Measurements from ENCODE around the gene AMZ1.
"Not testable (repeated sequence)": the region's sequence is repeated elsewhere in the genome, so short reads cannot be mapped to it uniquely, and the experiment has no call there.

AMZ1 gene

DNA sequence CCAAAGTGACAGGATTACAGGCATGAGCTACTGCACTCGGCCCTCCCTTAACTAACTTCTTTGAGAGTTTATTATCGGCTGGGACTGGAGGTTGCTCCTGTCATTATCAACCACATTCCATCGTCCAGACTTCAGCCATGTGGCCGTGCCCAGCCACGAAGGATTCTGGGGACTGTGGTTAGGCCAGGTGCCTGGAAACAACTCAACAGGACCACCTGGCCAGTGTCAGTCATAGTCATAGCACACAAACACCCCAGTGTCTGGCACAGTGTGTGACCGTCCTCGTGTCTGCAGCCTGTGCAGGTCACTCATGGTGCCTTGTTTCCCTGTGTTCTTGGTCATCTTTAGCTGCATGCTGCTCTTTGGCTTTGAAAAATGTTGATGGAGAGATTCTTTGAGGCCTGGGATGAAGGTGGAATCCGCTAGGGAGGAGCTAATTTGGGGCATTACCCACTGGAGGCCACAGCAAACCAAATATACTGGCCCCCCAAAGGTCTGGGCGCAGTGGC lies 12.7 kb upstream of the AMZ1 start:
- DNase-seq (ENCODE audit: insufficient read length, low spot score) (no peak), FAIRE-seq (no peak)
- TF ChIP-seq POLR2A (IDR thresholded peaks at IDR 0.05; ENCODE audit: low read depth, low read length) (no peak), POLR2AphosphoS5 (IDR thresholded peaks at IDR 0.05; ENCODE audit: low read depth, low read length) (no peak)

DNA sequence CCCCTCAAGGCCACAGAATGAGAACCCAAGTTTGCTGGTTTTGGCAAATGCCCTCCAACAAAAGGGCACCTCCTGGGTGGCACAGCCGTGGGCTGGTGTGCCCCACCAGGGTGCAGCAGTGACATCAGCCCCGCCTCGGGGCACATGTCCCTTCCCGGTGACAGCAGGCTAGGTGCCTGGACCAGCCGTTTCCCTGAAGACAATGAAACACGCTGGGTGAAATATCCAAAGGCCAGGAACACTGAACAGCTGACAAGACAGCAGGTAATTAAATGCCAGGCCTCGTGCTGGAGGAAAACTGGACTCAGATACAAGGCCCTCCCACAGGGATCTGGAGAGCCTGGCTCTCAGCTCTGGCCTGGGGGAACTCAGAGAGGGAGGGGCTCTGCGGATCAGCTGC lies 11.4 kb upstream of the AMZ1 start:
- not testable (repeated sequence) for FAIRE-seq; DNase-seq (ENCODE audit: insufficient read length, low spot score)

DNA sequence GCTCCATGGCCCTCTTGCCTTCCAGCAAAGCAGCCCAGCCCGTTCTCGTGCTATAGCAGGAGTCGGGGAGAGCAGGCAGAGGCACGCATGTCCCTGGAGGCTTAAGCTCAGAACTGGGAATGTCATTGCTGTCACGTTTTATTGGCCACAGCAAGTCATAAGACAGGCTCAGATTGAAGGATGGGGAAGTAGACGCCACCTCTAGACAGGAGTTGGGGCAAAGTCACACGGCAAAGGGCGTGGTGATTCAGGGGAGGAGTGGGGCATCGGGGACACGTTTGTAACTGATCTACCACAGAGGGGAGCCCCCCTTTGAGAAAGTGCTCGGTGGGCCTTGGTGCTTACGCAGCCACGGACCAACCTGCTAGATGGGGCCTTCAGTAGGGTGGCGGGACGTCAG lies 9.5 kb upstream of the AMZ1 start:
- not testable (repeated sequence) for FAIRE-seq; DNase-seq (ENCODE audit: insufficient read length, low spot score)

DNA sequence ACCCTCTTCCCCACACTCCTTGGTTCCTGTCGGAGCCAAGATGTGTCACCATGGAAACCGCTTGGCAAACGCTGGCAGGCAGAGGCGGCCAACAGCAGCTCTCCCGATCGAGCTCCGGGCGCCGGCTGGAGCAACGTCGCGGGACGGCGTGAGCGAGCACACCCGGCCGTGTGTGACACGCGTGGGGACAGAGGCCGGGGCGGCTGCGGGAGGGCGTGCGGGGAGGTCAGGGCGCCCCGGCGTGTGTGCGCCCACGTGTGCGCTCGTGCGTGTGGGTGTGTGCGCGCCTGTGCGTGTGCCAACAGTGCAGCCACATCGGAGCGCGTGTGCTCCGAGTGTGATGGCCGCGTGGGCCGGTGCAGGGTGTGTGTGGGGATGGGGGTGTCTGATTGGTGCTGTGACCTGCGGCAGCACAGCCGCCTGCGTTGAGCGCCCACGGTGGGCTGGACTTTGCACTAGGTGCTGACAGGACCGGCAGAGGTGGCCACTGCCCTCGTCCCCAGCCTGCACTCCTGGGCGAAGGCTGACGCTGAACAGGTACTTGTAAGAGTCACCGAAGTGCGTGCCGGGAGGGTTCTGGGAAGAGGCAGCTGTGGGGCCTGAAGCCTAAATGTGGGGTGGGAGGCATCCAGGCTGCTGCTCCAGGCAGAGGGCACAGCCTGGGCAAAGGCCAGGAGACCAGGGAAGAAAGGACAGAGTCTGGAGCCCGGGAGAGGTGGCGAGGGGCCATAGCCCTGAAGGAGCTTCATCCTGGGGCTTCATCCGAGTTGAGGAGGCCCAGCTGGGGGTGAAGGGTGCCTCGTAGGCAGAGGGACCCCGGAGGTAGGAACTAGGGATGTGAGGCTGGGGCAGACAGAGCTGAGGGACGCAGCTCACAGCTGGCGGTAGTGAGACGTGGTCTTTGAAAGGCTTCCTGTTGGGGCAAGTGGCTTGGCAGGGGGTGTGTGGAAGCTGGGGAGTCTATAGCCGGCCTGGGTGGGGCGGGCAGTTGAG lies 8.6 kb upstream of the AMZ1 start:
- DNase-seq (ENCODE audit: insufficient read length, low spot score), result not testable (repeated sequence)
- FAIRE-seq, result peak; percentile 58

DNA sequence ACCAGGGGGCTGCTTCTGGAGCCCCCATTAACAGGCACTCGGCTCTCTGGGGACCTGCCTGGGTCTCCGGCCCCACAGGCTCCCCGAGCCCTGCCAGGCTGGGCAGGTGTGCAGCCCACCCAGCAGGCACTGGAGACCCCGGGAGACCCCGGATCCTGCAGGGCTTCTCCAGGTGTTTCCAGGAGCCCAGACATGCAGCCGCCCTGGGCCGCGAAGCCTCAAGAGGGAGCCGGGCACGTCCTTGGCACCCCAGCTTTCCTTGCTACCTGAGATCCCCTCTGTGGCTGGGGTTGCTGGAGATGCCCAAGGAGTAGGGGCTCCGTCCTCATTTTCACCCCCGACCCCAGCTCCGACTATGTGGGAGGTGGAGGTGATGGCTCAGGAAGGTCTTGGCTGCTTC lies 7.7 kb upstream of the AMZ1 start:
- no peak for FAIRE-seq
- DNase-seq (ENCODE audit: insufficient read length, low spot score), result no peak
- no peak for TF ChIP-seq PAX5 (IDR thresholded peaks at IDR 0.05; ENCODE audit: insufficient read depth, low read length, severe bottlenecking)
- no peak for TF ChIP-seq POLR2AphosphoS5 (IDR thresholded peaks at IDR 0.05; ENCODE audit: low read depth, low read length)
- TF ChIP-seq POU2F2 (IDR thresholded peaks at IDR 0.05; ENCODE audit: low read depth, low read length), result no peak
- TF ChIP-seq TAF1 (IDR thresholded peaks at IDR 0.05; ENCODE audit: low read depth, low read length), result no peak
- no peak for TF ChIP-seq POLR2A (IDR thresholded peaks at IDR 0.05; ENCODE audit: low read depth, low read length)
- no peak for TF ChIP-seq SPI1 (IDR thresholded peaks at IDR 0.05; ENCODE audit: low read depth, low read length)

DNA sequence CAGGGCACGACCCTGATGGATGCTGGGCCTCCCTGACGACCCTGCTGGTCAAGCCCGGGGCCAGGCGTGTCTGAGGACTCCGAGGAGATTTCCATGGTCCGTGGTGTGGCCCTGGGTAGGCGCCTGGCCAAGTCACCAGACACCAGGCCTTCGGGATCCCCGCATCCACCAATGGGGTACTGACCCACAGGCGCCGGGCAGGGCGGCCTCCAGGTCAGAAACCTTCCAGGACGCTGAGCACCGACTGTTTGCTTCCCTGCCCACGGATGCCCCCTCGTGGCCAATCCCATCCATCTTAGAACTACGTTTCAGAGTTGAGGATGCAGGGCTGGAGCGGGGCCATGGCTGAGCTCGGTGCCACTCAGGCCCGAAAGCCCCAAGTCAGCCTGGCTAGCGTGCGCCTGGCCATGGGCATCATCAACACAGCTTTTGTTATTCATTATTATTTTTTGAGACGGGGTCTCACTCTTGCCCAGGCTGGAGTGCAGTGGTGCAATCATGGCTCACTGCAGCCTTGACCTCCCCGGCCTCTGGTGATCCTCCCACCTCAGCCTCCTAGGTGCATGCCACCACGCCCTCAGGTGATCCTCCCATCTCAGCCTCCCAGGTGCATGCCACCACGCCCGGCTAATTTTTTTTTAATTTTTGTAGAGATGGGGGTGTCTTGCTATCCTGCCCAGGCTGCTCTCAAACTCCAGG lies 7.1 kb upstream of the AMZ1 start:
- peak; percentile 77 for DNase-seq (ENCODE audit: insufficient read length, low spot score)
- FAIRE-seq, result peak; percentile 86
- TF ChIP-seq POLR2AphosphoS5 (IDR thresholded peaks at IDR 0.05; ENCODE audit: low read depth, low read length) (no peak), POLR2A (IDR thresholded peaks at IDR 0.05; ENCODE audit: low read depth, low read length) (no peak), TAF1 (IDR thresholded peaks at IDR 0.05; ENCODE audit: low read depth, low read length) (no peak), PAX5 (IDR thresholded peaks at IDR 0.05; ENCODE audit: insufficient read depth, low read length, severe bottlenecking) (no peak), SPI1 (IDR thresholded peaks at IDR 0.05; ENCODE audit: low read depth, low read length) (no peak), POU2F2 (IDR thresholded peaks at IDR 0.05; ENCODE audit: low read depth, low read length) (no peak)

DNA sequence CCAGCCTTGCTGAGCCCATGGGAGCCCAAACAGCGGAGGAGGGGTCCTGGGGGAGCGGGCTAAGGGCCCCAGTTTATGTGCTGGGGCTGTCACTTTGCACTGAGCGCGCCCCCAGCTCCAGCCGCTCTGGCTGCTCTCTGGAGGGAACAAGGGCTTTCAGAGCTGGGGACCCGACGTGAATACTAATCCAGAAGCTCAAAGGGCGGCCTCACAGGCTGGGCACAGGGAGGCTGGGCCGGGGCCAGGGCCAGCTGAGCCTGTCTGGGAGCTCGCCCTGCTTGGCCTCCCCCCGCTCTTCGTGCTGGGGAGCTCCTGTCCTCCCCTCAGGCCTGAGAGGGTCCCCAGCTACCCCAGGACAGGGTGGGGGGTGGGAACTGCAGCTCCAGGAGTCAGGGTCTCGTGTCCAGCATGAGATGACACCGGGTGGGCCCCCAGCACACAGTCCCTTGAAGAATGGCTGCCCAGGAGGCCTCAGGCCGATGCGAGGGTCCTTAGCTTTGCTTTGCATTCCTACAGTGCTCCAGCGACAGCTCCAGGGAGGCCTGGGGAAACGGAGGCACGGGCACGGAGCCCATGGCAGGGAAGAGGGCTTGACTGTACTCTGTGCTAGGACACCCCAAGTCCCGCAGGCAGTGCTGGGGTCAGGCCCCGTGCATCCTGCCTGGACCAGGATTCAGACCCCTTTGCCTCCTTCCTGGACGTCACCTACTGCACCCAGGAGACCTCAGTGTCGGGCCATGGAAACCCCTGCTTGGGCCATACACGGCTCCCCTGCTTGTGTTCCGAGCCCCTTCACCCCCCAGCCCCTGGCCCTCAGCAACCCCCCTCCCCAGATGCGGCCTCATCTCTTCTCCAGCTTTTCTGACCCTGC lies 5.8 kb upstream of the AMZ1 start:
- TF ChIP-seq SPI1 (IDR thresholded peaks at IDR 0.05; ENCODE audit: low read depth, low read length), result no peak
- TF ChIP-seq PAX5 (IDR thresholded peaks at IDR 0.05; ENCODE audit: insufficient read depth, low read length, severe bottlenecking), result no peak
- FAIRE-seq (no peak), DNase-seq (ENCODE audit: insufficient read length, low spot score) (no peak)

DNA sequence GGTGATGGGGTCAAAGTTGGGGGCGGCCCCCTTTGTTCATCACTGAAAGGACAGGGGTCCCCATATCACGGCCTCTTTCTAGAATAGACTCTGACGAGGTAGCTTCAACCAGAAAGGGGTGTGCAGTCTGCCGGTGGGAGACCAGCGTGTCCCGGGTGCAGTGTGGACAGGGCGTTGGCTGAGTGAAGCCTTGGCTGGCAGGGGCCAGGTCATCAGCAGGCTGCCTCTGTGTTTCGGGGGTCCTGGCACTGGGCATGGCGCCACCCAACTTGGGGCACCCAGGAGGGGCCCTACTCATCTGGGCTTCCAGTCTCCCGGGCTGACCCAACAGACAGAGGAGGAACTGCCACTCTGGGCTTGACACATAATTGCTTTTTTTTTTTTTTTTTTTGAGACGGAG lies 3.5 kb upstream of the AMZ1 start:
- DNase-seq (ENCODE audit: insufficient read length, low spot score) (no peak), FAIRE-seq (no peak)
- TF ChIP-seq POLR2AphosphoS5 (IDR thresholded peaks at IDR 0.05; ENCODE audit: low read depth, low read length) (no peak), PAX5 (IDR thresholded peaks at IDR 0.05; ENCODE audit: insufficient read depth, low read length, severe bottlenecking) (no peak), POU2F2 (IDR thresholded peaks at IDR 0.05; ENCODE audit: low read depth, low read length) (no peak), POLR2A (IDR thresholded peaks at IDR 0.05; ENCODE audit: low read depth, low read length) (no peak), SPI1 (IDR thresholded peaks at IDR 0.05; ENCODE audit: low read depth, low read length) (no peak), TAF1 (IDR thresholded peaks at IDR 0.05; ENCODE audit: low read depth, low read length) (no peak)

DNA sequence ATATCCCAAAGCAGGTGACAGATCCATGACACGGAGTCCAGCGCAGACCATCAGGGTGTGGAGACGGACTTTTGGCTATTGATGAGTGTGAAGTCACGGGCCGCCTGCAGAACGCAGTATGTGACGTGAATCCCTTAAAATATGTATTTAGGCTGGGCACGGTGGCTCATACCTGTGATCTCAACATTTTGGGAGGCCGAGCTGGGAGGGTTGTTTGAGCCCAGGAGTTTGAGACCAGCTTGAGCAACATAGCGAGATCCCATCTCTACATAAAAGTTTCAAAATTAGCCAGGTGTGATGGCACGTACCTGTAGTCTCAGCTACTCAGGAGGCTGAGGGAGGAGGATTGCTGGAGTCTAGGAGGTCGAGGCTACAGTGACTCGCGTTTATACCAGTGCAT lies 1.9 kb upstream of the AMZ1 start:
- DNase-seq (ENCODE audit: insufficient read length, low spot score), result no peak
- TF ChIP-seq POLR2A (IDR thresholded peaks at IDR 0.05; ENCODE audit: low read depth, low read length) (no peak), POLR2AphosphoS5 (IDR thresholded peaks at IDR 0.05; ENCODE audit: low read depth, low read length) (no peak), PAX5 (IDR thresholded peaks at IDR 0.05; ENCODE audit: insufficient read depth, low read length, severe bottlenecking) (no peak), TAF1 (IDR thresholded peaks at IDR 0.05; ENCODE audit: low read depth, low read length) (no peak), SPI1 (IDR thresholded peaks at IDR 0.05; ENCODE audit: low read depth, low read length) (no peak), POU2F2 (IDR thresholded peaks at IDR 0.05; ENCODE audit: low read depth, low read length) (no peak)
- FAIRE-seq, result no peak

DNA sequence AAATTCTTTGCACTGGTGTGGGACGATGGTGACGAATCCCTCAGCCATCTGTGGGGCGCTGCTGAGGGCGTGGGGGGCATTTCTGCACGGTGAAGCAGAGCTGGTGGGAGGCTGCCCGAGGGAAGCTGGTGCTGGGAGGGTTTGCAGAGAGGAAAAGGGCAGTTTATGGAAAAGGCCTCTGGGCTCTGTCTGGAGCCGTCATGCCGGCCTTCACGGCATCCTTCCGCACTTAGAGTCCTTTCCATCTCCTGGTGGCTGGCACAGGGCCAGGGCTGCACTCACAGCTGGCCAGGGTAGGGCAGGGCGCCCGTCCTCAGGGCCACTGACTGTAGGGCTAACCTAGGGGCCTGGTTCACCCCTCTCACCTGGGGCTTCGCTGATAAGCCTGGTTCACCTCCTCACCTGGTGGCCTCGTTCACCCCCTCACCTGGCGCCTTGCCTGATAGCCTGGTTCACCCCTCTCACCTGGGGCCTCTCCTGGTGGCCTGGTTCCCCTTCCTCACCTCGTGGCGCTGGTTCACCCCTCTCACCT lies 598 bp upstream of the AMZ1 start:
- no peak for FAIRE-seq
- no peak for DNase-seq (ENCODE audit: insufficient read length, low spot score)
- no peak for TF ChIP-seq PAX5 (IDR thresholded peaks at IDR 0.05; ENCODE audit: insufficient read depth, low read length, severe bottlenecking)
- no peak for TF ChIP-seq POLR2AphosphoS5 (IDR thresholded peaks at IDR 0.05; ENCODE audit: low read depth, low read length)
- TF ChIP-seq TAF1 (IDR thresholded peaks at IDR 0.05; ENCODE audit: low read depth, low read length), result no peak
- no peak for TF ChIP-seq SPI1 (IDR thresholded peaks at IDR 0.05; ENCODE audit: low read depth, low read length)
- no peak for TF ChIP-seq POLR2A (IDR thresholded peaks at IDR 0.05; ENCODE audit: low read depth, low read length)
- TF ChIP-seq POU2F2 (IDR thresholded peaks at IDR 0.05; ENCODE audit: low read depth, low read length), result no peak

Measured in GM12891 (cell line).